IMR-90 (cell line): ENCODE measurements around the gene JAKMIP2. TPM values are rescaled to one million over a fixed set of nuclear protein-coding genes. Genes with fewer than 3 reads are reported as not detected.

Experiments used
- ATAC-seq: fragments of 200-7000 bp; cut with Tn5 transposase; 2 replicates; pipeline ENCODE4 v1.9.1; 2020; ENCODE audit warnings: low read depth, mild to moderate bottlenecking, moderate library complexity
- BruUV-seq: library from RNA; stranded (reverse); fragments of 400-500 nt; replicated peaks from 2 replicates; lab custom pipeline; 2021; lab: Mats Ljungman, UMichigan
- CTCF ChIA-PET: fragments of 300-600 bp; formaldehyde crosslinking; extraction: SDS; loops from one replicate; lab custom pipeline; 2021; ENCODE audit warnings: antibody characterized with exemption; lab: Yijun Ruan, JAX
- POLR2A ChIA-PET: fragments of 300-600 bp; sonication (Branson Sonifier 250); formaldehyde crosslinking; loops from one replicate; lab custom pipeline; 2022; ENCODE audit warnings: antibody characterized with exemption; ENCODE audit not compliant: unreplicated experiment; lab: Charles Lee
- DNase-seq: peaks from one replicate; pipeline ENCODE4 v3.0.0; 2013
- H2AFZ ChIP-seq: replicated peaks from 2 replicates; pipeline ENCODE3; 2013; ENCODE audit warnings: low read length, mild to moderate bottlenecking; ENCODE audit not compliant: poor library complexity
- H2AK5ac ChIP-seq: 2 replicates; pipeline ENCODE4 v1.6.1; 2013; ENCODE audit warnings: low read depth, low read length, inconsistent platforms
- H2AK9ac ChIP-seq: replicated peaks from 2 replicates; pipeline ENCODE3; 2013; ENCODE audit warnings: mild to moderate bottlenecking, low read depth, low read length, moderate library complexity; ENCODE audit not compliant: poor library complexity
- H2BK120ac ChIP-seq: 2 replicates; pipeline ENCODE4 v1.6.1; 2013; ENCODE audit warnings: low read depth, low read length, inconsistent platforms
- H2BK15ac ChIP-seq: 3 replicates; pipeline ENCODE4 v1.6.1; 2013; ENCODE audit warnings: low read depth, low read length, inconsistent platforms
- H2BK20ac ChIP-seq: 2 replicates; pipeline ENCODE4 v1.6.1; 2013; ENCODE audit warnings: low read depth, mild to moderate bottlenecking, inconsistent platforms, low read length, moderate library complexity
- H2BK5ac ChIP-seq: 2 replicates; pipeline ENCODE4 v1.6.1; 2013; ENCODE audit warnings: mild to moderate bottlenecking, low read depth, low read length, inconsistent platforms; ENCODE audit not compliant: poor library complexity, severe bottlenecking
- H3K14ac ChIP-seq: replicated peaks from 2 replicates; pipeline ENCODE4 v1.6.1; 2013; ENCODE audit warnings: low read depth, low read length, inconsistent platforms
- H3K18ac ChIP-seq: 2 replicates; pipeline ENCODE4 v1.6.1; 2013; ENCODE audit warnings: low read depth, low read length, control low read depth
- H3K23ac ChIP-seq: 2 replicates; pipeline ENCODE4 v1.6.1; 2013; ENCODE audit warnings: low read depth, low read length, inconsistent platforms
- H3K27ac ChIP-seq: 2 replicates; pipeline ENCODE4 v1.5.1; 2013; ENCODE audit warnings: mild to moderate bottlenecking, control low read depth, low read length; ENCODE audit not compliant: insufficient read depth
- H3K27me3 ChIP-seq: 2 replicates; pipeline ENCODE4 v1.6.1; 2013; ENCODE audit warnings: low read length; ENCODE audit not compliant: control insufficient read depth, insufficient read depth
- H3K36me3 ChIP-seq: 2 replicates; pipeline ENCODE4 v1.6.1; 2013; ENCODE audit warnings: low read length, mixed read lengths; ENCODE audit not compliant: control insufficient read depth, insufficient read depth
- H3K4ac ChIP-seq: 2 replicates; pipeline ENCODE4 v1.6.1; 2013; ENCODE audit warnings: low read depth, low read length, inconsistent platforms
- H3K4me1 ChIP-seq: 2 replicates; pipeline ENCODE4 v1.6.1; 2013; ENCODE audit warnings: low read length, mixed read lengths; ENCODE audit not compliant: control insufficient read depth, insufficient read depth
- H3K4me2 ChIP-seq: 2 replicates; pipeline ENCODE4 v1.6.1; 2013; ENCODE audit warnings: low read depth, mild to moderate bottlenecking, control low read depth, low read length, moderate library complexity
- H3K4me3 ChIP-seq: 2 replicates; pipeline ENCODE4 v1.5.1; 2013; ENCODE audit warnings: low read depth, mild to moderate bottlenecking, control low read depth, low read length, moderate library complexity; ENCODE audit not compliant: insufficient read depth
- H3K56ac ChIP-seq: 2 replicates; pipeline ENCODE4 v1.6.1; 2013; ENCODE audit warnings: low read length, inconsistent platforms; ENCODE audit not compliant: insufficient read depth; ENCODE audit errors: extremely low read depth
- H3K79me1 ChIP-seq, 2 experiments: 2 replicates each; pipeline ENCODE4 v1.6.1; 2013; ENCODE audit warnings: low read length in 2 of 2, inconsistent platforms in 1 of 2, low read depth in 1 of 2
- H3K9ac ChIP-seq: 2 replicates; pipeline ENCODE4 v1.6.1; 2013; ENCODE audit warnings: low read depth, low read length, control low read depth
- H3K9me1 ChIP-seq: 2 replicates; pipeline ENCODE4 v1.6.1; 2013; ENCODE audit warnings: low read length, inconsistent platforms; ENCODE audit not compliant: insufficient read depth
- H3K9me3 ChIP-seq: 2 replicates; pipeline ENCODE4 v1.6.1; 2013; ENCODE audit warnings: low read length; ENCODE audit not compliant: control insufficient read depth, insufficient read depth
- H4K20me1 ChIP-seq: 2 replicates; pipeline ENCODE4 v1.6.1; 2013; ENCODE audit warnings: low read length, inconsistent platforms; ENCODE audit not compliant: insufficient read depth
- H4K5ac ChIP-seq: 2 replicates; pipeline ENCODE4 v1.6.1; 2013; ENCODE audit warnings: mild to moderate bottlenecking, low read depth, low read length, control low read depth
- H4K8ac ChIP-seq, 2 experiments: 2 replicates each; pipeline ENCODE4 v1.6.1; 2013; ENCODE audit warnings: low read depth in 2 of 2, low read length in 2 of 2, control low read depth in 1 of 2, inconsistent platforms in 1 of 2
- H4K91ac ChIP-seq: 2 replicates; pipeline ENCODE4 v1.6.1; 2013; ENCODE audit warnings: low read depth, low read length, inconsistent platforms; ENCODE audit not compliant: insufficient read depth
- BHLHE40 ChIP-seq: fragments of 150-350 bp; IDR thresholded peaks from 2 replicates; pipeline ENCODE4 v1.6.1; 2016; ENCODE audit warnings: mild to moderate bottlenecking, low read depth, low read length
- CEBPB ChIP-seq: IDR thresholded peaks from 2 replicates; pipeline ENCODE4 v1.6.1; 2012; ENCODE audit warnings: low read depth, low read length, improper control_type of control experiment
- CHD1 ChIP-seq: IDR thresholded peaks from 2 replicates; pipeline ENCODE4 v1.6.1; 2012; ENCODE audit warnings: low read depth, low read length, improper control_type of control experiment
- CTCF ChIP-seq: conservative IDR thresholded peaks from 2 replicates; pipeline ENCODE4 v1.5.1; 2012; ENCODE audit warnings: mild to moderate bottlenecking, low read depth, low read length, improper control_type of control experiment
- ELK1 ChIP-seq: fragments of 150-350 bp; IDR thresholded peaks from 2 replicates; pipeline ENCODE4 v1.6.1; 2016; ENCODE audit warnings: low read depth, mild to moderate bottlenecking, low read length, moderate library complexity, borderline replicate concordance
- FOS ChIP-seq: fragments of 150-350 bp; IDR thresholded peaks from 2 replicates; pipeline ENCODE4 v1.6.1; 2016; ENCODE audit warnings: low read depth, low read length
- MAFK ChIP-seq: IDR thresholded peaks from 2 replicates; pipeline ENCODE4 v1.6.1; 2012; ENCODE audit warnings: low read depth, low read length, improper control_type of control experiment
- MAZ ChIP-seq: IDR thresholded peaks from 2 replicates; pipeline ENCODE4 v1.6.1; 2012; ENCODE audit warnings: low read depth, mild to moderate bottlenecking, low read length, improper control_type of control experiment, moderate library complexity, borderline replicate concordance
- MXI1 ChIP-seq: IDR thresholded peaks from 2 replicates; pipeline ENCODE4 v1.6.1; 2012; ENCODE audit warnings: low read depth, mild to moderate bottlenecking, low read length, moderate library complexity, borderline replicate concordance
- NFE2L2 ChIP-seq: fragments of 150-350 bp; IDR thresholded peaks from 2 replicates; pipeline ENCODE4 v1.6.1; 2016; ENCODE audit warnings: low read depth, mild to moderate bottlenecking, low read length
- POLR2A ChIP-seq: IDR thresholded peaks from 2 replicates; pipeline ENCODE4 v1.6.1; 2012; ENCODE audit warnings: mild to moderate bottlenecking, low read depth, low read length
- RAD21 ChIP-seq: IDR thresholded peaks from 2 replicates; pipeline ENCODE4 v1.6.1; 2012; ENCODE audit warnings: low read length, improper control_type of control experiment
- RCOR1 ChIP-seq: IDR thresholded peaks from 2 replicates; pipeline ENCODE4 v1.6.1; 2012; ENCODE audit warnings: mild to moderate bottlenecking, low read length, improper control_type of control experiment; ENCODE audit not compliant: insufficient replicate concordance
- RFX5 ChIP-seq: IDR thresholded peaks from 2 replicates; pipeline ENCODE4 v1.8.0; 2012; ENCODE audit warnings: low read depth, mild to moderate bottlenecking, low read length, moderate library complexity
- SMC3 ChIP-seq: fragments of 150-350 bp; IDR thresholded peaks from 2 replicates; pipeline ENCODE4 v1.6.1; 2016; ENCODE audit warnings: low read depth, mild to moderate bottlenecking, antibody characterized with exemption, low read length, moderate library complexity
- USF2 ChIP-seq: fragments of 150-350 bp; IDR thresholded peaks from 2 replicates; pipeline ENCODE4 v1.6.1; 2017; ENCODE audit warnings: mild to moderate bottlenecking, antibody characterized with exemption, low read length, low read depth
- WGBS, 2 experiments: methylation state at CpG; one replicate each; pipeline versions ENCODE4 v1.1.5 to v1.1.7; 2013; ENCODE audit warnings: missing lambda C conversion rate in 2 of 2; ENCODE audit not compliant: insufficient read length in 1 of 2; ENCODE audit errors: extremely low coverage in 2 of 2; 5-methylcytosine and 5-hydroxymethylcytosine counted together
- dilution Hi-C: fragments of 300-500 bp; cut with HindIII; formaldehyde crosslinking; loops from one replicate; pipeline ENCODE4 v1.14.3; 2018; ENCODE audit warnings: low sequenced_read_pairs; ENCODE audit not compliant: unreplicated experiment
- in situ Hi-C: fragments of 300-500 bp; cut with MboI; formaldehyde crosslinking; loops from 3 replicates; pipeline ENCODE4 v1.14.3; 2019; ENCODE audit warnings: low sequenced_read_pairs, inconsistent platforms, mixed read lengths
- intact Hi-C: fragments of 100-400 bp; cut with micrococcal nuclease; formaldehyde crosslinking; loops from 2 replicates; pipeline ENCODE4 v1.10.0; 2022
- polyA plus RNA-seq, 3 experiments: library from polyadenylated mRNA; depleted of rRNA; stranded (reverse); fragments of >200 nt; gene quantifications; 2 replicates each; pipeline ENCODE4 v1.2.3, GENCODE V29; 2012; ENCODE audit warnings: low replicate concordance in 1 of 3
- total RNA-seq: library from RNA; depleted of rRNA; stranded (reverse); fragments of >200 nt; gene quantifications from 2 replicates; pipeline ENCODE4 v1.2.3, GENCODE V29; 2012

JAKMIP2 gene
- total and polyA plus RNA-seq, 2 of the 4 experiments (the other 2 are of a cell fraction): under 0.01 TPM; not detected in 1

GRCh38 chr5:147751156-147751830, 31.2 kb downstream of the JAKMIP2 start:
- no peak overlapping the region for H3K4ac ChIP-seq

More at GRCh38 chr5:147751156-147751830, 31.2 kb downstream of the JAKMIP2 start:
- H3K4me1 ChIP-seq: no peaks in the 10 kb centered on the region
- no TSS peak for BruUV-seq
- no peak overlapping the region for H4K5ac ChIP-seq
- in situ Hi-C loops: no loop called here
- no peak overlapping the region for H2BK120ac ChIP-seq
- no peak for ATAC-seq
- ChIA-PET CTCF (no interaction called here), POLR2A (no interaction called here)
- H3K9me1 ChIP-seq: no peaks in the 10 kb centered on the region
- intact Hi-C loops: no loop called here
- H2AFZ ChIP-seq: no peak overlapping the region
- H3K27me3 ChIP-seq: no peaks in the 10 kb centered on the region
- no peak overlapping the region for H3K18ac ChIP-seq
- H3K9ac ChIP-seq: no peak overlapping the region
- no peak overlapping the region for H2BK20ac ChIP-seq
- H3K23ac ChIP-seq: no peak overlapping the region
- no CpG with 5 or more reads among the region's 13 CpGs for WGBS, 2 experiments
- no peak overlapping the region for H3K4me2 ChIP-seq
- no peak overlapping the region for H4K8ac ChIP-seq
- no peak overlapping the region for H2BK5ac ChIP-seq
- dilution Hi-C loops: no loop called here
- H3K27ac ChIP-seq: no peak overlapping the region
- no peaks in the 10 kb centered on the region for H3K9me3 ChIP-seq
- H3K36me3 ChIP-seq: no peaks in the 10 kb centered on the region
- TF ChIP-seq MXI1: no peak
- TF ChIP-seq SMC3: no peak
- TF ChIP-seq POLR2A: no peak
- TF ChIP-seq USF2: no peak
- TF ChIP-seq CHD1: no peak
- no peak for TF ChIP-seq ELK1
- TF ChIP-seq CTCF: no peak
- no peak for TF ChIP-seq RAD21
- no peak for TF ChIP-seq MAZ
- no peak for TF ChIP-seq MAFK
- TF ChIP-seq BHLHE40: no peak
- no peak for TF ChIP-seq RCOR1
- no peak for TF ChIP-seq NFE2L2
- TF ChIP-seq FOS: no peak
- no peak for TF ChIP-seq RFX5
- no peak for TF ChIP-seq CEBPB
- H2BK15ac ChIP-seq: no peak overlapping the region
- H3K56ac ChIP-seq: no peak overlapping the region
- H2AK5ac ChIP-seq: no peak overlapping the region
- no peaks in the 10 kb centered on the region for H3K79me1 ChIP-seq
- no peak for DNase-seq
- no peak overlapping the region for H2AK9ac ChIP-seq
- no peak overlapping the region for H3K14ac ChIP-seq
- no peak overlapping the region for H3K4me3 ChIP-seq
- no peaks in the 10 kb centered on the region for H4K20me1 ChIP-seq
- H4K91ac ChIP-seq: no peak overlapping the region
